ENCODE results near the gene ACSS3.

GRCh38 chr12:81176796-81177195, 98.9 kb downstream of the ACSS3 start:
- TF ChIP-seq RNF2 (IDR thresholded peaks at IDR 0.05; ENCODE audit: borderline replicate concordance, low read depth, low read length, missing control alignments, poor library complexity, severe bottlenecking): no peak
- TF ChIP-seq POLR2A (IDR thresholded peaks at IDR 0.05; ENCODE audit: control extremely low read depth in 1 of 2, low read depth in 2 of 2, low read length in 2 of 2): no peak
- TF ChIP-seq YY1 (IDR thresholded peaks at IDR 0.05; ENCODE audit: low read depth, low read length): no peak
- no peak for TF ChIP-seq CTCF (IDR thresholded peaks at IDR 0.05; ENCODE audit: control extremely low read depth in 1 of 3, insufficient read depth in 1 of 3, low read depth in 1 of 3, low read length in 3 of 3)
- no peak for TF ChIP-seq CHD2 (IDR thresholded peaks at IDR 0.05; ENCODE audit: low read length)
- no peak for TF ChIP-seq POLR2AphosphoS5 (IDR thresholded peaks at IDR 0.05; ENCODE audit: low read depth, low read length)
- no peak for TF ChIP-seq HDAC2 (IDR thresholded peaks at IDR 0.05; ENCODE audit: borderline replicate concordance in 1 of 2, low read depth in 2 of 2, low read length in 2 of 2)

Data from H1 (cell line).